Hepatocyte (in vitro differentiated cells): Measurements from ENCODE around the gene FIBP.

Experiments used
- CTCF ChIP-seq: fragments of 200-600 bp; sonication (generic); IDR thresholded peaks from 2 replicates; pipeline ENCODE4 v1.5.1; 2016; ENCODE audit warnings: antibody characterized with exemption, mild to moderate bottlenecking; ENCODE audit not compliant: poor library complexity
- EZH2 ChIP-seq: fragments of 200-600 bp; sonication (generic); IDR thresholded peaks from 2 replicates; pipeline ENCODE4 v1.6.1; 2016; ENCODE audit warnings: antibody characterized with exemption, mild to moderate bottlenecking, borderline replicate concordance

GRCh38 chr11:65868907-65869306 is 19.4 kb downstream of the FIBP start:
- TF ChIP-seq CTCF = no peak
- TF ChIP-seq EZH2 = no peak
